NCI-H345 (cell line): ENCODE data around the gene SCART1.
"Not testable (repeated sequence)": the region's sequence is repeated elsewhere in the genome, so short reads cannot be mapped to it uniquely, and the experiment has no call there.

Source experiments
- DNase-seq: peaks from one replicate; lab custom pipeline; 2025; lab: John Stamatoyannopoulos, UW

The SCART1 gene

GRCh38 chr10:133432789-133433188 lies 21.0 kb upstream of the SCART1 start:
- not testable (repeated sequence) for DNase-seq

GRCh38 chr10:133438711-133439273 lies 15.0 kb upstream of the SCART1 start:
- DNase-seq: no peak

- no peak for DNase-seq
Measured at GRCh38 chr10:133439517-133440461, 14.0 kb upstream of the SCART1 start.

DNA sequence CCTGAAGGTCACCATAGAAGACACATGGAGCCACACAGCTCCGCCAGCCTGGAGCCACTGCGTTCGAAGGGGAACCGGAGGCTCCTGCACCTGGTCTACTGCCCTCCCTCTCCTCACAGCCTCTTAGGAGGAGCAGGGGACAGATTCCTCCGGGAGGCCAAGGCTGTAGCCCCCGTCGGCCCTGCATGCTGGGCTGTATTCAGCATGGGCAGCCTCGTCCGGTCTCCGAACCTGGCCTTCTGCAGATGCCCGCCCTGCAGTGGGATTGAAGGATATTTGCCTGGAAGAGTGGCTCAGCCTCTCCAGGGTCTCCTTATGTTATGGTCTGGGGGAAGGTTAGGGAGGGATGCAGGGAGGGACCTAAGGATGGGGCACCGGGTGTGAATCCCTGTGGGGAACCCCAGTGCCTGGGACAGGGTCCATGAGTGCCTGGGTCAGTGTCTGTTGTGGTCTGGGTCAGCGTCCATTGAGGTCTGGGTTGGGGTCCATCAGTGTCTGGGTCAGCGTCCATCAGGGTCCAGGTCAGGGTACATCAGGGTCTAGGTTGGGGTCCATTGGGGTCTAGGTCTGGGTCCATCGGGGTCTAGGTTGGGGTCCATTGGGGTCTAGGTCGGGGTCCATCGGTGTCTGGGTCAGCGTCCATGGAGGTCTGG lies 13.0 kb upstream of the SCART1 start:
- no peak for DNase-seq

- DNase-seq: not testable (repeated sequence)
Measured at GRCh38 chr10:133441356-133441755, 12.4 kb upstream of the SCART1 start.

DNA sequence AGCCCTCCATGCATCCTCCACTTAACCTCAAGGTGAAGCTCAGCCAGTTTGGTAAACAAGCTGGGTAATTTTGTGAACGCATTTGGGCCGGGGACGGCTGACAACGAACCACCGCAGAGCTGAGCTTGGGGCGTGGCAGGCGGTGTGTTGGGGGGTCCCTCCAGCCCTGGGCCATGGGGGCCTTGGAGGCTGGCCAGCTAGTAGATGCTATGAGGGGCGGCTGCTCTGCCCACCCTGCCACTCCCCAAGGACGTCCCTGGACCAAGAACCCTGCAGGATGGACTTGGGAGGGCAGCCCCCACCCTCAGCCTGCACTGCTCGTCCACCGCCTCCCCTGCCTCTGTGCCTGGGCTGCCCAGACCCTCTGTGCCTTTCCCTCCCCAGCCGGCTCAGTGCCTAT lies 12.0 kb upstream of the SCART1 start:
- DNase-seq: no peak

DNA sequence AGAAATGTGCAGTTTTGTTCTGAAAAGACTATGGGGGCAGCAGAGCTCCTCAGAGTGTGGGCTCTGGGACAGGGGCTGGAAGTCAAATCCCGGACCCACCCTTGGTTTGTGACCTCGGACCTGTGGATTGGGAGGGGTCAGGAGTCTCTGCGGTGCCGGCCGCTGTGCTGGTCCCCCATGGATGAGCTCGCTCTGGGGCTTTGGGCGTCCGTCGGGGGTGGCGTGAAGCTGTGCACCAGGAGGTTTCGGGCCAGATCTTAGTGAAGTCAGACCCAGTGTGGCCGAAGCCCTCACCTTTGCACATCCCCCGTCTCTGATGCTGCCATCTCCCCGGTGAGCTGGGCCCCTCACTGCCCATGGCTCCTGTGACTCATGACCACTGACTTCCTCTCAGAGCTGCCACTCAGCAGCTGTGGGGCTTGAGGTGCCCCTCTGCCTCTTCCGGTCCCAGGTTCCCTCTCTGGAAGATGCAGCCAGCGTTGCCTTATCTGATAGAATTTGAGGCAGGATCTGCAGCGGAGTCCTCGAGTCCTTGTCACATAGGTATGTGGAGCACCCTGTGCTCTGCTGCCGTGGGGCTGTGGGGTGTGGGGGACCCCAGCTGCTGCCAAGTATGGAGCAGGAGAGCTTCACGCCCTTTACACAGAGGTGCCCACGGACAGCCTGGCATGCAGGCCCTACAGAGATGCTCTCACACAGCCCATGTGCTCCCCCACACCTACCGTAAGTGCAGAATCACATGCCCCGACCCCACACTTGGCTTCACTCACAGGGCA lies 11.4 kb upstream of the SCART1 start:
- no peak for DNase-seq

- DNase-seq: no peak
Measured at GRCh38 chr10:133442967-133443924, 10.5 kb upstream of the SCART1 start.

DNA sequence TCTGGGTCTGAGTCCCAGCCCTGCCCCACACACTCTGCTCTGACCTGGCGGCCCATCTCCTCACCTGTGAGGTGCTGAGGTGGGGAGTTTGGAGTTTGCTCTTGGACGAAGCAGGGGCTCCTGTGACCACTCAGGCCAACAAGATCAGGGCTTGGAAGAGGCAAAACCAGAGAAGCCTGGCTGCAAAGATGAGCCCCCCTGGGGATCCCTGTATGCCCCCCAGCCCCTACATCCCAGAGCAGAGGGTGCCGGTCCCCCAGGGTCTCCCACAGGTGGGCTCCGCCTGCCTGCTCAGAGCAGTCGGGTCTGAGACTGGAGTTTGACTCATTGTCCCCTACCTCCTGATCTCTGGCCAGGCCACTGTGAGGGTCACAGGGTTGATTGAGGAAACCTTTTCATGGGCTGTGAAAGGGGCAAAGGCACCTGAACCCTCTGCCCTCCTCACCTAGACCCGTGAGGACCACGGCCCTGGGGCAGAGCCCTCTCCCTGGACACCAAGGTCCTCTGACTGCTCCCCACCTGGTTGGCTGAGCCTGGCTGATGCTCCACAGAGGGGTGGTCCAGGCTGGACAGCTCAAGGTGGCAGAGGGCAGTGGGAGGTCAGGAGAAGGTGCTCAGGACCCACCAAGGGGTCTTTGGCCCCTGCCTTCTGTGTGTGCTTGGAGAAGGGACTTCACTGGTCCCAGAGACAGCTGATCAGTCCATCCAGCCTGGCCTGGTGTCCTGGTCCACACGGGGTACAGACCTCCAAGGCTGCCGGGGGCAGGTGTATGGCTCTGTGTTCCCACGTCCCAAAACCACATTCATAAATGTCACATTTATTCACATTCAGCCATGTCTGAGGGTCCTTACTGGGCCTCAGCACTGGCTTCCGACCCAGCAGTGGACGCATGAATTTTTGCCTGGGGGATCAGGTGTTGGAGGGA lies 9.1 kb upstream of the SCART1 start:
- DNase-seq: no peak

GRCh38 chr10:133445268-133445732 lies 8.4 kb upstream of the SCART1 start:
- DNase-seq: no peak

DNA sequence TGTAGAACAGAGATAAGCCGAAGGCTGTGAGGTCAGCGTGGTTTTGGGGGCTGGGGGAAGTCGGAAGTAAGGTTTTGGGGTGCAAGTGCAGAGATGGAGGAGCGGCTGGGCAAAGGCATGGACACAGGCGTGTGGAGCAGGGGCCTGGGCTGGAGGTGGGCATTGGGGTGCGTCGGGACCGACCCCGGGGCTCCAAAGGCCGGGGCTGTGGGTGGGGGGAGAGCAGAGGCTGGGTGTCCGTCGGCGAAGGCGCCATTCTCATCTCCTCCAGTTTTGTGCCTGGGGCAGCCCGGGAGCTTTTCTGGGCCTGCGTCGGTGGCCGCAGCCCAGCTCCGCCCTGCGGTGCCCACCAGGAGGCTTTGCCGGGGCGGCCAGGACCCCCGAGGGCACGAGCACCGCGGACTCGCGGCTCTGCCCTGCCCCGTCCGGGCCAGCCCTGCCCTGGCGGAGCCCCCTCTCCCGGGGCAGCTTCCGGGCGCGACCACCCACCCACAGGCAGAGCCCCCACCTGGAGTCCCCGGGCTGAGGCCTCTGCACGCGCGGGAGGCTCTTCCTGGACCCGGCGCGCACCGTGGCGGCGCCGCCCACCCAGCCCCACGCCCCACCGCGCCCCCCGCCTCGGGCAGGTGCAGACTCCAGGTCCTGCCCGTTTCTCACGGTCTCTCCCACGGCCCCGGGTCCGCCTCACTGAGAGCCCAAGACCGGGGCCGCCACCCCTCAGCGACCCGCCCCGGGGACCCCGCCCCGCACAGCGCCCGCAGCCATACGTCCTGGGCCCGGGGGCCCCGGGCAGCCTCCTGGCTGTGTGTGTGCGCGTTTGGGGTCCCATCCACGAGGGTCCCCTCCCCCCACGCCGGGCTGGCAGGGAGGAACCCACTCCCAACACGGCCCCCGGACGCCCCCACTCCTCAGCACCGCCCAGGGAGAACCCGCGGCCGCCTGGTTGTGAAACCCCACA lies 7.7 kb upstream of the SCART1 start:
- DNase-seq: no peak

- no peak for DNase-seq
Measured at GRCh38 chr10:133446979-133447378, 6.8 kb upstream of the SCART1 start.

DNA sequence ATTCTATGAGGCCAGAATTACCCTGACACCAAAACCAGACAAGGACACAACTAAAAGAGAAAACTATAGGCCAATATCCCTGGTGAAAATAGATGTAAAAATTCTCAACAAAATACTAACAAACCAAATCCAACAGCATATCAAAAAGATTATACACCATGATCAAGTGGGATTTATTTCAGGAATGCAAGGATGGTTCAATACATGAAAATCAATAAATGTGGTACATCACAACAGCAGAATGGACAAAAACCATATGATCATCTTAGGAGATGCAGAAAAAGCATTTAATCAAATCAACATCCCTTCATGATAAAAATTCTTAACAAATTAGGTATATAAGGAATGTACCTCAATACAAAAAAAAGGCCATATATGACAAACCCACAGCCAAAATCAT lies 5.6 kb upstream of the SCART1 start:
- DNase-seq: no peak

DNA sequence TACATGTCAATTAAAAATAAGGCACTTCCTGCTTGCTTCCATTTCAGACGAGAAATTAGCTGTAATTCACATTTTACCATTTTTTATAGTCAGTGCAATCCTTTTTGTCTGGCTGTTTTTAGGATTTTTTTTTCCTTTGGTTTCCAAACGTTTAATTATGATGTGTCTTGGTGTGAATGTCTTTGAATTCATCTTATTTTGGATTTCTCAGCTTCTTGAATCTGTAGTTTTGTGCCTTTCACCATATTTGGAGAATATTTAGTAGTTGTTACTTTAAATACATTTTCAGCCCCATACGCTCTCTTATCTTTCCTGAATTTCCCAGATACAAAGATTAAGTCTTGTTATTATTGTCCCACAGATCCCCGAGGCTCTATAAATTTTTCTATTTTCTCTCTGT lies 2.4 kb upstream of the SCART1 start:
- no peak for DNase-seq

- DNase-seq: no peak
Measured at GRCh38 chr10:133452453-133452852, 1.3 kb upstream of the SCART1 start.

DNA sequence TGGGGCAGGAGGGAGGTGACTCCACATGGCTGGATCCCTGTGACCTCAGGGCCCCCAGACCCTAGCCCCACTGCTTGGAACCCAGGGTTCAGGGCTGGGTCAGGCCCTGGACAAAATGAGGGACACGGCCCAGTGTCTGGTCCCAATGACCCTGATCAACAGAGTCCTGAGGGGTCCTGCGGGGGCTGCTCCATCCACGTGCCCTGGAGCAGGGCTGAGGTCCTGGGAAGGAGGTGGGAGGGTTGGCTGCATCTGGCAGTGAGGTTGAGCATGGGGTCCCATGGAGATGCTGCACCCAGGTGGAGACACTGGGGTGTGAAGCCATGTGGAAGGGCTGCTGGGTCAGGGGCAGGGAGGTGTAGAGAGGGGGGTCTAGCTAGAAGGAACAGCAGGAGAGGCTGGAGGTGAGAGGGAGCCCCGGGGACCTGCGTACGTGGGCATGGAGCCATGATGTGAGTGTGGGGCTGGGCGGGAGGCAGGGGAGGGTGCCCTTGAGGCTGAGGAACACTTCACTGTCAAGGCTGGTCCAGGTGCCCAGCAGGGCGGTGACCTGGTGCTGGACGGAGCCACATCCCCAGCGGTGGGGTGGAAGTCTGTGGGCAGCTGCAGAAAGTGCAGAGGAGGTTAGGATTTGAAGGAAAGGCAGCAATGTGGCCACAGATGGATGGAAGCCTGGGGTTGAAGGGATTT lies 604 bp downstream of the SCART1 start:
- no peak for DNase-seq

DNA sequence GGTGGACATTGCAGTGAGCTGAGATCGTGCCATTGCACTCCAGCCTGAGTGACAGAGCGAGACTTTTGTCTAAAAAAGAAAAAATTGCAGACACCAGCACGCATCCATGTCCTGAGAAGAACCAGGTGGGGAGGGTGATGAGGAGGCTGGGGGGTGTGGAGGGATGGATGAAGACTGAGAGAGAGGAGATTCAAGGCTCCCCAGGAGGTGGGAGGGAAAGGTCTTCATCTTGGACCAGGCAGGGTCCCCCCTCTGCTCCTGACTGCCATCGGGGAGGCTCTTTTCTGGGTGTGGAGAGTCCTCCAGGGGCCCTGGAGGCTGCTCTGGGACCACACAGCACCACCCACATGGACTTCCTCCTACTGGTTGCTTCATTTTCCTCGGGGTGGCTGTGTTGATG lies 1.5 kb downstream of the SCART1 start:
- DNase-seq: no peak

DNA sequence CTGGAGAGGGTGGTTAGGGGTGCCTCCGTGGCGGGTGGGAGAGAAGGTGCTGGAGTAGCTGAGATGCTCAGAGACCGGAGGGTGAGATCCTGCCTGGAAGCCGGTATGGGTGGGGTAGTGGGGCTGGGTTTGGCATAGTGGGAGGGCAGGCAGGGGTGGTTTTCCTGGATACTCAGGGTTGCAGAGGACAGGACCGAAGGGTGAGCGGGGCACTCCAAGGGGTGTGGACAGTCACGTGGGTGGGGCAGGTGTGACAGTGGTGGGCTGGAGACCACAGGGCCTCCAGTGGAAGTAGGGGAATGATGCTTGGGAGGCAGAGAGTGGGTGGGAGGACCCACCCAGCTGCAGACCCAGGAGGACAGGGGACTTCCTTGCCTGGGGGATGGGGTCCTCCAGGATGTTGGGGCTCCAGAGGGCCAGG lies 1.9 kb downstream of the SCART1 start:
- no peak for DNase-seq
